NCI-H2029 treated with DMSO at 0.1 percent for 48 hours (cell line): ENCODE results near the gene GFPT2.
"Not testable (repeated sequence)": the region's sequence is repeated elsewhere in the genome, so short reads cannot be mapped to it uniquely, and the experiment has no call there.

Source experiments
- DNase-seq: peaks from one replicate; lab custom pipeline; 2025; lab: John Stamatoyannopoulos, UW

Gene GFPT2

GRCh38 chr5:180304016-180304292 is 49.2 kb downstream of the GFPT2 start:
- no peak for DNase-seq

- DNase-seq: no peak
Measured at GRCh38 chr5:180303226-180304015, 49.7 kb downstream of the GFPT2 start.

- DNase-seq: no peak
Measured at GRCh38 chr5:180302256-180302655, 50.9 kb downstream of the GFPT2 start.

DNA sequence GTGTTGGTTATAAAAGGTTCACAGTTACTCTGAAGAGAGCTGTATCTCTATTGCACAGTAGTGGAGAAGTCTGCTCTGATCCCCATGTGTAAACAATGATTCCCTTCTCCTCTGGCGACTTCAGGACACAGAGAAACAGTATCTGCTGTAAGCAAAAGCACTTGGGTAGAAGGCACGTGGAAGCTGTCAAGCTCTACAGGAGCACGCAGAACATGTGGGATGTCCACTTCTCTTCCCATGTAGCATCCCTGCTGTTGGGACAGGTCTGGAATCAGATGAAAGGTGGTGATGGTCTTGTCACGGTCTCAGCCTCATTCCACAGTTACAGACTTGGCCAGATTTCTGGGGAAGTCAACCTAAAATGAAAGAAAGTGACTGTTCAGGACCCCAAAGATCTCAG is 51.9 kb downstream of the GFPT2 start:
- no peak for DNase-seq

GRCh38 chr5:180299526-180299925 is 53.6 kb downstream of the GFPT2 start:
- DNase-seq: no peak

GRCh38 chr5:180299014-180299413 is 54.1 kb downstream of the GFPT2 start:
- not testable (repeated sequence) for DNase-seq

DNA sequence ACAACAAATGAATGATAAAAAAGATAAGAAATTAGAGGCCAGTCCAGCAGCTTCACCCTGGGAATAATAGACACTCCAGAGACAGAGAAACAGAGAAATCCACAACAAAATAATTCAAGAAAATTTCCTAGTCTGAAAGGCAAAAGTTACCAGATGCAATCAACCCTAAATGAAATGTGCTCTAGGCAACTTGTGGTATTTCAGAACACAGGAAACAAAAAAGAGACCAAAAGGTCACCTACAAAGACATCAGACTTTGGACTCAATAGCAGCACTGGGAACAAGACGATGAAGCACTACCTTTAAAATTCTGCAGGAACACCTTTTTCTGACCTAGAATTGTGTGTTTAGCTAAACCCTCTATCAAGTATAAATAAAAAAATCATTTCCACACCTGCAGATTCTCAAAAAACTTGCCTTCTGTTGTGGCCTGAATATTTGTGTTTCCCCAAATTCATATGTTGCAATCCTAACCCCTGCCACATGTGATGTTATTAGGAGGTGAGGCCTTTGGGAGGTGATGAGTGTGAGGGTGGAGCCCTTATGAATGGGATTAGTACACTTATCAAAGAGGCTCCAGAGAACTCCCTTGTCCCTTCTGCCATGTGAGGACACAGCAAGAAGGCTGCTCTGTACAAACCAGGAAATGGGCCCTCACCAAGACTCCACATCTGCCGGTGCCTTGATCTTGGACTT is 55.4 kb downstream of the GFPT2 start:
- DNase-seq: no peak

DNA sequence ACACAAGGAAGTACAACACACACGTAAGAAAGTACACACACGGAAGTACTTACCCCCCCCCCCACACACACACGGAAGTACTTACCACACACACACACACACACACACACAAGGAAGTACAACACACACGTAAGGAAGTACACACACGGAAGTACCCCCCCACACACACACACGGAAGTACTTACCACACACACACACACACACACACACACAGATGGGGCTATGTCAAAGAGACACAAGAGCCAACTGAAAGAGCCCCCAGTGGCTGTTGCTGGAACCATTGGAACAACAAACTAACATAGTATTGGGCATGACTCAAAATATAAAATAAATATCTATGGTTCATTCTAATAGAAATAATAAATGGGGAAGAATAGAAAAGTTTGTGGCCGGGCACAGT is 56.4 kb downstream of the GFPT2 start:
- DNase-seq: no peak

- no peak for DNase-seq
Measured at GRCh38 chr5:180294913-180295555, 58.1 kb downstream of the GFPT2 start.

- no peak for DNase-seq
Measured at GRCh38 chr5:180294411-180294810, 58.7 kb downstream of the GFPT2 start.

GRCh38 chr5:180291943-180292831 is 60.9 kb downstream of the GFPT2 start, which contains the start of gene MAPK9:
Gene MAPK9 (minus strand): TSS chr5:180292083. CDS start chr5:180280561, 11,522 bp downstream.
- peak; percentile 45 for DNase-seq

DNA sequence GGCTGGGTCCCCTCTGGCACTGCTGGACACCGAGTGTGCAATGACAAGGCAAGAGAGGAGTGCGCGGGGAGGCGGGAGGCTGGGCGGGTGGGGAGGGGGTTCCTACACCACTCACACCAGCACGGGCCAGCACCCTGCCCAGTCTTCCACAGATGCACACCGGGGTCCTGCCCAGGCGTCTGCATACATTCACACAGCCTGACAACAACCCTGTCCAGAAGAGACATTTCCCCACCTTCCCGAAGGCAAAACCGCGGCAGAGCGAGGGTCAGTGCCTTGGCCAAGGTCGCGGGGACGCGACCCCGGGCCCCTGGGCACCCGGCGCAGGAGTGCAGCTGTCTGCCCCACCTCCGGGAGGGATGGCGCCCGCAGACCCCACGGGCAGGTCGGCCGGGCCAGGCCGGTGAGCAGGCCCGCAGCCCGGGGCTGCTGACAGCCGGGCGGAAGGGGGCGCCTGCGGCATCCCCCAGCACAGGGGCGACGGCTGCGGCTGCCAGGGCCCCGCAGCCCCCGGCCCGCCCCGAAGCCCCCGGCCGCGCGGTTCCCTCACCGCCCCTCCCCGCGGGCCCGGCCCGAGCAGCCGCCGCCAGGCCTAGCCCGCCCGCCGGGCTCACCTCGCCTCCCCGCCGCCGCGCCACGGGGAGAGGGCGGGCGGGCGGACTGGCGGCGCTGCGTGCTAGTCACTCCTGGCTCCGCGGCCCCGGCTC is 61.7 kb downstream of the GFPT2 start:
- no peak for DNase-seq

DNA sequence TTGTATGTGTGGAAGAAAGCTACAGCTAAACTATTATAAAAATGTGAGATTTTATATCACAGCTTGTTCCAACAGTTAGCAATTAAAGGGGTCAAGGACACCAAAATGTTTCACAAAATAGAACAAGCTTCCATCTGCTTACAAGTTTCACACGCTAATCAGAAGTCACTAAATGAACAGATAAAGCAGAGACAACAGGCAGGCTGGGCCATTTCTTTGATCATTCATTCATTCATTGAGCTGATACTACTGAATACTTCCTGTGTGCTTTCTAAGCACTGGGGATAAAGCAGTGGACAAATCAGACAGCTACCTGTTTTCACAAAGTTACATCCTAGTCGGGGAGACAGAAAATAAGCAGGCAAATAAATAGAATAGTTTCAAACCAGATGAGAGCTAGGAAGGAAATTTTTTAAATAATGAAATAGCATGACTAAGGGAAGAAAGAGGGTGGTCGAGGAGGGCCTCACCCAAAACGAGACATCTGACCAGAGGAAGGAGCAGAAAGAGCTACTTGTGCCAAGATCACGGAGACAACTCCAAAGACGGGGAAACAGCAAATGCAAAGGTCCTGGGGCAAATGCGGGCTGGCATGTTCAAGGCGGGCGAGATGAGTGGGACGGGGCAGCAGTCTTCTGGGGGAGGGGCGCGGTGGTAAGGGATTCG is 62.4 kb downstream of the GFPT2 start:
- DNase-seq: no peak

GRCh38 chr5:180289966-180290365 is 63.2 kb downstream of the GFPT2 start:
- no peak for DNase-seq

GRCh38 chr5:180289433-180289832 is 63.7 kb downstream of the GFPT2 start:
- peak; percentile 84 for DNase-seq

GRCh38 chr5:180287868-180288267 is 65.3 kb downstream of the GFPT2 start:
- no peak for DNase-seq

DNA sequence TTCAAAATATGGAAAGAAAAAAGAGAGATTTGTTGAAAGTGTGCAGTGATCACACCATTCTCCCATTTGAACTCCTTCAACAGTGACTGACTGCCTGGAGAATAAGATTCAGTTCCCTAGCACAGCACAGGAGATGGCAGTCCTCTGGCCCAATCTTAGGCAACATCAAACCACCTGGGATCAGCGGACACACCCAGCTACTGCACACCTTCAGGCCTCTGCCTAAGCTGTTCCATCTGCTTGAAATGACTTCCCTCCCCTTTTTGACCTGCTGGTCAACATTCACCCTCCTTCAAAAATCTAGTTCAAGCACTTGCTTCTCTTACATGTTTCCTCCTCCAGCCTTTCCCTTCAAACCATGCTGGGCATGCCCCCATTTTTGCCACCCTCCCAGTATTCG is 65.7 kb downstream of the GFPT2 start:
- DNase-seq: no peak

GRCh38 chr5:180284149-180284548 is 69.0 kb downstream of the GFPT2 start:
- no peak for DNase-seq

- DNase-seq: no peak
Measured at GRCh38 chr5:180283026-180283615, 70.0 kb downstream of the GFPT2 start.

- DNase-seq: no peak
Measured at GRCh38 chr5:180282281-180282680, 70.9 kb downstream of the GFPT2 start.

DNA sequence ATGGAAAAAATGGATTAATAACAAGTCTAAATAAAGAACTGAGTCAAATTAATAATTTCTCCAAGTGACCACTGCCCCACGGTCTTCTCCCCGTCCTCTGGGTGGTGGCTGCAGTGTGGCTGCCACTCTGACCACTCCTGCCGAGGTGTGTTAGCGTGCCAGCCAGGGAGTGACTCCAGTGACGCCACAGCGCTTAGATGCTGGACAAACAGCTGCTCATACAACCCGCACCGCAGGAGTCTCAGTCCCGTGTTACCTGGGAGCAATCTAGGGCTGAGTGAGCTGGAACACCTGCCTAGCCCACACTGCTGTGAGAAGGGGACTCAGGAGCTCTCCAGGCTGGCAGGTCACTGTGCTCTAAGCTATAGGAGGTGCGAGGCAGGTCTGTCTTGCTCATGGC is 71.4 kb downstream of the GFPT2 start:
- DNase-seq: no peak
